Ectodermal cell (in vitro differentiated cells): Measurements from ENCODE around the gene BRWD1.
"Not testable (repeated sequence)": the region's sequence is repeated elsewhere in the genome, so short reads cannot be mapped to it uniquely, and the experiment has no call there.

Source experiments
- H3K27ac ChIP-seq: 2 replicates; pipeline ENCODE4 v1.7.0; 2013; ENCODE audit warnings: mild to moderate bottlenecking, low read depth, low read length; ENCODE audit not compliant: insufficient read depth, poor library complexity, severe bottlenecking
- H3K27me3 ChIP-seq: 2 replicates; pipeline ENCODE4 v1.7.0; 2013; ENCODE audit warnings: mild to moderate bottlenecking, low read length; ENCODE audit not compliant: insufficient read depth, control insufficient read depth, poor library complexity, severe bottlenecking
- H3K36me3 ChIP-seq: one replicate; pipeline ENCODE4 v1.7.0; 2013; ENCODE audit warnings: low read length; ENCODE audit not compliant: control insufficient read depth, insufficient read depth
- H3K4me1 ChIP-seq: one replicate; pipeline ENCODE4 v1.7.0; 2013; ENCODE audit warnings: low read length; ENCODE audit not compliant: control insufficient read depth, insufficient read depth
- H3K4me3 ChIP-seq: 2 replicates; pipeline ENCODE4 v1.7.0; 2013; ENCODE audit warnings: low read depth, low read length, control low read depth; ENCODE audit not compliant: insufficient read depth
- H3K9me3 ChIP-seq: 2 replicates; pipeline ENCODE4 v1.7.0; 2013; ENCODE audit warnings: mild to moderate bottlenecking, low read length, moderate library complexity; ENCODE audit not compliant: control insufficient read depth
- WGBS, 2 experiments: methylation state at CpG; one replicate each; pipeline ENCODE4 v1.1.7; 2013; ENCODE audit warnings: missing lambda C conversion rate in 2 of 2; 5-methylcytosine and 5-hydroxymethylcytosine counted together

The BRWD1 gene

GRCh38 chr21:39176271-39176709 lies 137.1 kb downstream of the BRWD1 start:
- Histone ChIP-seq H3K4me3 (no peak overlapping the region), H3K9me3 (no peaks in the 10 kb centered on the region), H3K27ac (no peak overlapping the region), H3K27me3 (no peaks in the 10 kb centered on the region), H3K36me3 (peaks cover 12% of the 10 kb centered on the region), H3K4me1 (no peaks in the 10 kb centered on the region)
- 62 to 64% methylated on average over 3 of the region's 3 CpGs for WGBS, 2 experiments

DNA sequence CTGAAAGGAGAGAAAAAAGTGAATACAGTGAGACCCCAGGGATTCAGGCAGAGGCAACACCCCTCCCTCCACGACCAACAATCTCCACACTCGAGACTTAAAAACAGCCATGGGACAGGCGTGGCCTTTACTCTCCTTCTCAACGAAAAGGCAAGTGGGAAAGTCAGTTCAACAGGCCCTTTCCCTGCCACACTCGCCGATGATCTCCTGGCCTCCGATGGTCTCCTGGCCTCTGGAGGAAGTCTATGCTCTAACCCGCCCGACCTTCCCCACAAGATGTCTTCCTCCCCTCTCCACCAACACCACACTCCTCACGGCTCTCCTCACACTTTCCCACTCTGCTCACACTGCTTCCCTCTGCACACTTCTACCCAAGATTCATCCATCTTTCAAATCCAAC lies 137.8 kb downstream of the BRWD1 start:
- Histone ChIP-seq H3K9me3 (no peaks in the 10 kb centered on the region), H3K4me3 (no peak overlapping the region), H3K27me3 (no peaks in the 10 kb centered on the region), H3K36me3 (peaks cover 12% of the 10 kb centered on the region), H3K27ac (no peak overlapping the region), H3K4me1 (no peaks in the 10 kb centered on the region)
- 91% methylated on average over 10 of the region's 10 CpGs for WGBS, 2 experiments

- peaks cover 9% of the 10 kb centered on the region for H3K36me3 ChIP-seq
- H3K4me1 ChIP-seq: no peaks in the 10 kb centered on the region
- whole genome bisulfite sequencing, 2 experiments: 81 to 95% methylated on average over 4 of the region's 4 CpGs
- no peak overlapping the region for H3K27ac ChIP-seq
- no peak overlapping the region for H3K4me3 ChIP-seq
- no peaks in the 10 kb centered on the region for H3K27me3 ChIP-seq
- no peaks in the 10 kb centered on the region for H3K9me3 ChIP-seq
These were observed 138.3 kb downstream of the BRWD1 start for GRCh38 chr21:39175154-39175553.

DNA sequence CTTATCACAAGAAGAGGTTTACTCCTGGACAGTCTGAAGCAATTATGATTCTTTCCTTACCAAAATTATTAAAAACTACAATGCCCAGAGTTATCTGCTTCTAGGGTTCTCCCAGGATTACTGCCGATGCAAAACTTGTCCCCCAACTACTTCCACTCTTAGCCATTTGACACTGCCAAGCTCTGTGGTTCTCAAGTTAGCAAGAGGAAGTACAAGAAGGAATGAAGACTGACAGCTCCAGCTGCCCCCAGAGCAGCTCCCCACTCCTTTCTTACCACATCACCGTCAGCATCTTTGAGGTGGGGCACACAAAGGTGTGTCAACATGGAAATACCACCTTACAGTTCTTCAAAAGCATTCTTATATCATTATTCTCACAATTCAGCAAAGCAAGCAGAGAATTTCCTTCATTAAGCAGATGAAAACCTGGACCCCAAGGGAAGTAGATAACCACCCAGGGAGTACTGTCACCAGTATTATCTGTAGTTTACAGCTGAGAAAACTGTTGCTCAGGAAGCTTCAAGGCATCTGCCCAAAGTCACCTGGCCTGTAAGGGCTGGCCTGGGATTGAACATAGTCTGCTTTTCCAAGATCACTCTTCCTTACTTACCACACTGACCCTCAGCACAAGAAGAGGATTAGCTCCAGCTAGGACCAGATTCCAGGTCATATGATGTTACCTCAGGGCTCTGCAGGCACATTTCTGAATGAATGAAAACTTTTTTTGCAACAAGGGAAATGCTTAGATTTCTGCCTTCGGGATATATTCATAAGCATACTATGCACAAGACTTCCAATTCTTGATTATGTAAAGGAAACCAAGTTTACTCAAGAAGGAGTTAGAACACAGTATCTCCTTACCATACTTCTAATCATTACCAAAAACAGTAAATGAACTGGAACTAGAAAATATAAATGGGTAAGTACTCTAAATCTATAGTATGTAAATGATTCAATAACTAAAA lies 139.4 kb downstream of the BRWD1 start:
- H3K27ac ChIP-seq: no peak overlapping the region

DNA sequence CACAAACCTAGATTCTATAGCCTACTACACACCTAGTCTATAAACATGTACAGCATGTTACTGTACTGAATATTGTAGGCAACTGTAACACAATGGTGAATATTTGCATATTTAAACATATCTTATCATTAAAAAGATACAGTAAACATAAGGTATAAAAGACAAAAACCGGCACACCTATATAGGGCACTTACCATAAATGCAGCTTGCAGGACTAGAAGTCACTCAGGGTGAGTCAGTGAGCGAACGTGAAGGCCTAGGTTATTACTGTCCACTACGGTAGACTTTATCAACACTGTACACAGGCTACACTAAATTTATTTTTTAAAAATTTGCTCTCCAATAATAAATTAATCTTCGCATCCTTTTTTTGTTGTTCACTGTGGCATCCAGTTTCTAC lies 143.5 kb downstream of the BRWD1 start:
- no peaks in the 10 kb centered on the region for H3K27me3 ChIP-seq
- no peak overlapping the region for H3K27ac ChIP-seq
- H3K36me3 ChIP-seq: no peaks in the 10 kb centered on the region
- H3K4me3 ChIP-seq: no peak overlapping the region
- H3K4me1 ChIP-seq: no peaks in the 10 kb centered on the region
- peaks cover 1% of the 10 kb centered on the region for H3K9me3 ChIP-seq
- 95 to 96% methylated on average over 5 of the region's 5 CpGs for WGBS, 2 experiments

More for the DNA sequence above, 139.4 kb downstream of the BRWD1 start:
- Histone ChIP-seq H3K27me3 (no peaks in the 10 kb centered on the region), H3K4me3 (no peak overlapping the region), H3K36me3 (peaks cover 3% of the 10 kb centered on the region), H3K9me3 (no peaks in the 10 kb centered on the region), H3K4me1 (no peaks in the 10 kb centered on the region)
- 95 to 97% methylated on average over 3 of the region's 3 CpGs for WGBS, 2 experiments

DNA sequence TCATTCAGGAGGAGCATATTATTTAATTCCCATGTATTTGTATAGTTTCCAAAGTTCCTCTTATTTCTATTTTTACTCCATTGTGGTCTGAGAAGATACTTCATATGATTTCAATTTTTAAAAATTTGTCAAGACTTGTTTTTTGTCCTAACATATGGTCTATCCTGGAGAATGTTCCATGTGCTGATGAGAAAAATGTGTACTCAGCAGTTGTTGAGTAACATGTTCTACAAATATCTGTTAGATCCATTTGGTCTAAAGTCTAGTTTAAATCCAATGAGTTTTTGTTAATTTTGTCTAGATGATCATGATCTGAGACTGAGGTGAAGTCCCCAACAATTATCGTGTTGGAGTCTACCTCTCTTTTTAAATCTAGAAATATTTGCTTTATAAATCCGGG lies 144.6 kb downstream of the BRWD1 start:
- H3K27ac ChIP-seq: no peak overlapping the region
- H3K4me1 ChIP-seq: no peaks in the 10 kb centered on the region
- peaks cover 4% of the 10 kb centered on the region for H3K9me3 ChIP-seq
- WGBS, 2 experiments: 100% methylated on average over 2 of the region's 2 CpGs; no CpG with 5 or more reads in 1 of the 2 experiments
- H3K36me3 ChIP-seq: no peaks in the 10 kb centered on the region
- H3K27me3 ChIP-seq: no peaks in the 10 kb centered on the region
- no peak overlapping the region for H3K4me3 ChIP-seq

- 91 to 93% methylated on average over 2 of the region's 2 CpGs for WGBS, 2 experiments
- Histone ChIP-seq H3K4me3 (no peak overlapping the region), H3K27ac (no peak overlapping the region), H3K27me3 (no peaks in the 10 kb centered on the region), H3K4me1 (no peaks in the 10 kb centered on the region), H3K36me3 (no peaks in the 10 kb centered on the region), H3K9me3 (peaks cover 4% of the 10 kb centered on the region)
These were observed 148.9 kb downstream of the BRWD1 start for GRCh38 chr21:39164523-39164922.

DNA sequence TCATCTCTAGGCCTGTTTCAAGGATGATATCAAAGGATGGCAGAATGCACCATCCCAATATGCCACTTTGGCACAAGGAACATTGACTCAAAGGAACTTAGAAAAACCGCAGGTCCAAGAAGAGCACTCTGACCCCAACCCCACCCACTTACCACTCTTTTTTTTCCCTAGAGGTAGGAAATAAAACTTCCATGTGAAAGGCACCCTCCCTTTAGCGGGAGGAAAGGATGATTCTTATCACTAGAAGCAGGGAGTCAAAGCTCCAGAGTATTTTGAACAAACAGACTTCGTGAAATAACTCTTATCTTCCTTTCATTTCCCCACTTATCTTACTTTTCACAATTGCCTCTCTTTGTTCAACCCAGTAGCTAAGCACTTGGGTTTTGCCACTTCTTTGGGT lies 152.4 kb downstream of the BRWD1 start:
- no peaks in the 10 kb centered on the region for H3K36me3 ChIP-seq
- H3K27me3 ChIP-seq: no peaks in the 10 kb centered on the region
- no peaks in the 10 kb centered on the region for H3K4me1 ChIP-seq
- H3K27ac ChIP-seq: no peak overlapping the region
- peaks cover 4% of the 10 kb centered on the region for H3K9me3 ChIP-seq
- WGBS, 2 experiments: 93% methylated on average over 3 of the region's 3 CpGs
- H3K4me3 ChIP-seq: no peak overlapping the region

- Histone ChIP-seq H3K27ac (no peak overlapping the region), H3K4me1 (no peaks in the 10 kb centered on the region), H3K4me3 (no peak overlapping the region), H3K27me3 (no peaks in the 10 kb centered on the region), H3K36me3 (no peaks in the 10 kb centered on the region), H3K9me3 (no peaks in the 10 kb centered on the region)
- WGBS, 2 experiments: 94 to 95% methylated on average over 7 of the region's 7 CpGs
These were observed 153.9 kb downstream of the BRWD1 start for GRCh38 chr21:39159342-39160063.

GRCh38 chr21:39157241-39157640 lies 156.2 kb downstream of the BRWD1 start:
- H3K27me3 ChIP-seq, H3K27ac ChIP-seq, H3K4me1 ChIP-seq, H3K36me3 ChIP-seq, H3K9me3 ChIP-seq, H3K4me3 ChIP-seq: not testable (repeated sequence)
- WGBS, 2 experiments: 96 to 97% methylated on average over 32 to 34 of the region's 34 CpGs
